Right renal pelvis (tissue), 4 donors: ENCODE results near the gene THBS2. TPM values are rescaled to one million over a fixed set of nuclear protein-coding genes. Genes with fewer than 3 reads are reported as not detected.
"Not testable (repeated sequence)": the region's sequence is repeated elsewhere in the genome, so short reads cannot be mapped to it uniquely, and the experiment has no call there.

ENCODE experiments used
- DNase-seq, 4 donors: peaks; one replicate each; pipeline ENCODE4 v3.0.0-alpha.2; 2013; ENCODE audit warnings: low read depth in 4 of 4, low spot score in 3 of 4, missing footprints in 1 of 4
- polyA plus RNA-seq, 4 donors: library from polyadenylated mRNA; unstranded; fragments of 120-200 nt; gene quantifications; one replicate each; pipeline ENCODE4 v1.2.1, GENCODE V29; 2013; ENCODE audit not compliant: insufficient read length in 4 of 4

The THBS2 gene
- polyA plus RNA-seq, 4 donors = 15.2 to 25.8 (median 20.4) TPM

GRCh38 chr6:169213814-169214520 lies 39.7 kb downstream of the THBS2 start:
- DNase-seq = no peak

- DNase-seq = peak; percentile 80 to 83 (median 83)
Measured at GRCh38 chr6:169212897-169213813, 40.5 kb downstream of the THBS2 start.

GRCh38 chr6:169212436-169212835 lies 41.2 kb downstream of the THBS2 start:
- no peak for DNase-seq

- DNase-seq = no peak
Measured at GRCh38 chr6:169211881-169212280, 41.8 kb downstream of the THBS2 start.

GRCh38 chr6:169210611-169211010 lies 43.0 kb downstream of the THBS2 start:
- DNase-seq = no peak

- no peak for DNase-seq
Measured at GRCh38 chr6:169208011-169208410, 45.6 kb downstream of the THBS2 start.

GRCh38 chr6:169207482-169207881 lies 46.2 kb downstream of the THBS2 start:
- no peak for DNase-seq

GRCh38 chr6:169205176-169206160 lies 48.2 kb downstream of the THBS2 start:
- DNase-seq = no peak

GRCh38 chr6:169204167-169204566 lies 49.5 kb downstream of the THBS2 start:
- no peak for DNase-seq

- no peak for DNase-seq
Measured at GRCh38 chr6:169201985-169202384, 51.7 kb downstream of the THBS2 start.

GRCh38 chr6:169200893-169201514 lies 52.6 kb downstream of the THBS2 start:
- no peak for DNase-seq

GRCh38 chr6:169199625-169200335 lies 53.9 kb downstream of the THBS2 start:
- no peak for DNase-seq

GRCh38 chr6:169198885-169199284 lies 54.8 kb downstream of the THBS2 start:
- no peak for DNase-seq

GRCh38 chr6:169197929-169198328 lies 55.7 kb downstream of the THBS2 start:
- DNase-seq = not testable (repeated sequence)

GRCh38 chr6:169196279-169196678 lies 57.4 kb downstream of the THBS2 start:
- DNase-seq = not testable (repeated sequence)

- no peak for DNase-seq
Measured at GRCh38 chr6:169194737-169195136, 58.9 kb downstream of the THBS2 start.

- no peak for DNase-seq
Measured at GRCh38 chr6:169190970-169191369, 62.7 kb downstream of the THBS2 start.

- peak in 1 of 4 donors; percentile 20 for DNase-seq
Measured at GRCh38 chr6:169190144-169190584, 63.5 kb downstream of the THBS2 start.

- no peak for DNase-seq
Measured at GRCh38 chr6:169189686-169190085, 64.0 kb downstream of the THBS2 start.
